ENCODE results near the gene GUK1.

- TF ChIP-seq EZH2 (IDR thresholded peaks at IDR 0.05; ENCODE audit: borderline replicate concordance, low read depth, low read length, severe bottlenecking), result no peak
- TF ChIP-seq, protein P1, sequence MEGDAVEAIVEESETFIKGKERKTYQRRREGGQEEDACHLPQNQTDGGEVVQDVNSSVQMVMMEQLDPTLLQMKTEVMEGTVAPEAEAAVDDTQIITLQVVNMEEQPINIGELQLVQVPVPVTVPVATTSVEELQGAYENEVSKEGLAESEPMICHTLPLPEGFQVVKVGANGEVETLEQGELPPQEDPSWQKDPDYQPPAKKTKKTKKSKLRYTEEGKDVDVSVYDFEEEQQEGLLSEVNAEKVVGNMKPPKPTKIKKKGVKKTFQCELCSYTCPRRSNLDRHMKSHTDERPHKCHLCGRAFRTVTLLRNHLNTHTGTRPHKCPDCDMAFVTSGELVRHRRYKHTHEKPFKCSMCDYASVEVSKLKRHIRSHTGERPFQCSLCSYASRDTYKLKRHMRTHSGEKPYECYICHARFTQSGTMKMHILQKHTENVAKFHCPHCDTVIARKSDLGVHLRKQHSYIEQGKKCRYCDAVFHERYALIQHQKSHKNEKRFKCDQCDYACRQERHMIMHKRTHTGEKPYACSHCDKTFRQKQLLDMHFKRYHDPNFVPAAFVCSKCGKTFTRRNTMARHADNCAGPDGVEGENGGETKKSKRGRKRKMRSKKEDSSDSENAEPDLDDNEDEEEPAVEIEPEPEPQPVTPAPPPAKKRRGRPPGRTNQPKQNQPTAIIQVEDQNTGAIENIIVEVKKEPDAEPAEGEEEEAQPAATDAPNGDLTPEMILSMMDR (IDR thresholded peaks at IDR 0.05; ENCODE audit: borderline replicate concordance, extremely low read depth, low read length, poor library complexity, severe bottlenecking), result no peak
Measured at GRCh38 chr1:228134591-228134990, 5.5 kb upstream of the GUK1 start.
